ENCODE data around the gene LRP1-AS.

LRP1-AS gene

GRCh38 chr12:57194253-57194652 is 46.8 kb upstream of the LRP1-AS start:
- TF ChIP-seq POLR2AphosphoS5 (IDR thresholded peaks at IDR 0.05; ENCODE audit: low read depth, low read length) (no peak), TAF1 (IDR thresholded peaks at IDR 0.05; ENCODE audit: borderline replicate concordance, insufficient read depth, low read length) (no peak), REST (IDR thresholded peaks at IDR 0.05; ENCODE audit: insufficient read depth in 1 of 2, low read depth in 2 of 2, low read length in 2 of 2) (no peak), SIN3A (IDR thresholded peaks at IDR 0.05; ENCODE audit: borderline replicate concordance, insufficient read depth, low read length) (no peak), FOXP2 (optimal IDR thresholded peaks at IDR 0.05; ENCODE audit: borderline replicate concordance, extremely low read depth, extremely low read length, insufficient read depth) (no peak)

- TF ChIP-seq FOXP2 (optimal IDR thresholded peaks at IDR 0.05; ENCODE audit: borderline replicate concordance, extremely low read depth, extremely low read length, insufficient read depth): no peak
- no peak for TF ChIP-seq POLR2AphosphoS5 (IDR thresholded peaks at IDR 0.05; ENCODE audit: low read depth, low read length)
- TF ChIP-seq SIN3A (IDR thresholded peaks at IDR 0.05; ENCODE audit: borderline replicate concordance, insufficient read depth, low read length): no peak
- TF ChIP-seq REST (IDR thresholded peaks at IDR 0.05; ENCODE audit: insufficient read depth in 1 of 2, low read depth in 2 of 2, low read length in 2 of 2): no peak
- TF ChIP-seq TAF1 (IDR thresholded peaks at IDR 0.05; ENCODE audit: borderline replicate concordance, insufficient read depth, low read length): no peak
Measured at GRCh38 chr12:57193706-57194245, 46.4 kb upstream of the LRP1-AS start.

GRCh38 chr12:57192920-57193319 is 45.5 kb upstream of the LRP1-AS start:
- no peak for TF ChIP-seq REST (IDR thresholded peaks at IDR 0.05; ENCODE audit: insufficient read depth in 1 of 2, low read depth in 2 of 2, low read length in 2 of 2)

- no peak for TF ChIP-seq SIN3A (IDR thresholded peaks at IDR 0.05; ENCODE audit: borderline replicate concordance, insufficient read depth, low read length)
- TF ChIP-seq TAF1 (IDR thresholded peaks at IDR 0.05; ENCODE audit: borderline replicate concordance, insufficient read depth, low read length): no peak
- no peak for TF ChIP-seq POLR2AphosphoS5 (IDR thresholded peaks at IDR 0.05; ENCODE audit: low read depth, low read length)
- no peak for TF ChIP-seq REST (IDR thresholded peaks at IDR 0.05; ENCODE audit: insufficient read depth in 1 of 2, low read depth in 2 of 2, low read length in 2 of 2)
- no peak for TF ChIP-seq FOXP2 (optimal IDR thresholded peaks at IDR 0.05; ENCODE audit: borderline replicate concordance, extremely low read depth, extremely low read length, insufficient read depth)
Measured at GRCh38 chr12:57191410-57191809, 44.0 kb upstream of the LRP1-AS start.

GRCh38 chr12:57190821-57191220 is 43.4 kb upstream of the LRP1-AS start:
- TF ChIP-seq SIN3A (IDR thresholded peaks at IDR 0.05; ENCODE audit: borderline replicate concordance, insufficient read depth, low read length) (no peak), REST (IDR thresholded peaks at IDR 0.05; ENCODE audit: insufficient read depth in 1 of 2, low read depth in 2 of 2, low read length in 2 of 2) (no peak), TAF1 (IDR thresholded peaks at IDR 0.05; ENCODE audit: borderline replicate concordance, insufficient read depth, low read length) (no peak), FOXP2 (optimal IDR thresholded peaks at IDR 0.05; ENCODE audit: borderline replicate concordance, extremely low read depth, extremely low read length, insufficient read depth) (no peak), POLR2AphosphoS5 (IDR thresholded peaks at IDR 0.05; ENCODE audit: low read depth, low read length) (no peak)

Measured in PFSK-1 (cell line).